Keratinocyte (primary cell): ENCODE data around the gene CALHM5.

Experiments used
- CTCF ChIP-seq, 3 experiments: IDR thresholded peaks in 1 of 3; conservative IDR thresholded peaks in 1 of 3; optimal IDR thresholded peaks in 1 of 3; 2 replicates in 2 of 3; 3 replicates in 1 of 3; pipeline versions ENCODE3 to v1.5.1; 2011; ENCODE audit warnings: low read length in 3 of 3, mild to moderate bottlenecking in 3 of 3, moderate library complexity in 2 of 3, control low read depth in 1 of 3, inconsistent platforms in 1 of 3; ENCODE audit not compliant: insufficient read depth in 2 of 3; ENCODE audit errors: extremely low read depth in 1 of 3
- EZH2 ChIP-seq: IDR thresholded peaks from one replicate; pipeline ENCODE4 v1.6.1; 2012; ENCODE audit warnings: inconsistent platforms, mild to moderate bottlenecking, low read length, moderate library complexity

- TF ChIP-seq CTCF (optimal IDR thresholded peaks at IDR 0.05 in 1 of 3, IDR thresholded peaks at IDR 0.05 in 1 of 3, conservative IDR thresholded peaks at IDR 0.05 in 1 of 3; ENCODE audit: extremely low read depth in 1 of 3, insufficient read depth in 2 of 3, low read length in 3 of 3) (no peak), EZH2 (no peak)
These were observed 1.9 kb downstream of the CALHM5 start for GRCh38 chr6:116513224-116513875.
